Activated T-helper 17 cell treated with anti-CD3 and anti-CD28 coated beads, Interleukin-2, amount 50 U/mL, for 72 hours (primary cell): Measurements from ENCODE around the gene MEGF11. TPM values are rescaled to one million over a fixed set of nuclear protein-coding genes. Genes with fewer than 3 reads are reported as not detected.

Source experiments
- ATAC-seq: fragments of 150-1000 bp; cut with Tn5 transposase; replicated peaks from 2 replicates; pipeline ENCODE4 v1.10.0; 2021; ENCODE audit warnings: mild to moderate bottlenecking, moderate library complexity
- H3K27ac Mint-ChIP-seq: one replicate; pipeline ENCODE4 v1.8.0; 2022; ENCODE audit warnings: mixed read lengths
- H3K27me3 Mint-ChIP-seq: one replicate; pipeline ENCODE4 v1.8.0; 2022; ENCODE audit warnings: mixed read lengths
- H3K36me3 Mint-ChIP-seq: one replicate; pipeline ENCODE4 v1.8.0; 2022; ENCODE audit warnings: low read depth, mild to moderate bottlenecking, mixed read lengths
- H3K4me1 Mint-ChIP-seq: one replicate; pipeline ENCODE4 v1.8.0; 2022; ENCODE audit warnings: mixed read lengths
- H3K4me3 Mint-ChIP-seq: one replicate; pipeline ENCODE4 v1.8.0; 2022; ENCODE audit warnings: mild to moderate bottlenecking, mixed read lengths
- H3K9me3 Mint-ChIP-seq: one replicate; pipeline ENCODE4 v1.8.0; 2022; ENCODE audit warnings: mixed read lengths
- total RNA-seq, 2 donors: library from RNA; stranded (reverse); gene quantifications; one replicate each; pipeline ENCODE4 v1.2.3, GENCODE V29; 2022

MEGF11 gene
- not detected for total RNA-seq

DNA sequence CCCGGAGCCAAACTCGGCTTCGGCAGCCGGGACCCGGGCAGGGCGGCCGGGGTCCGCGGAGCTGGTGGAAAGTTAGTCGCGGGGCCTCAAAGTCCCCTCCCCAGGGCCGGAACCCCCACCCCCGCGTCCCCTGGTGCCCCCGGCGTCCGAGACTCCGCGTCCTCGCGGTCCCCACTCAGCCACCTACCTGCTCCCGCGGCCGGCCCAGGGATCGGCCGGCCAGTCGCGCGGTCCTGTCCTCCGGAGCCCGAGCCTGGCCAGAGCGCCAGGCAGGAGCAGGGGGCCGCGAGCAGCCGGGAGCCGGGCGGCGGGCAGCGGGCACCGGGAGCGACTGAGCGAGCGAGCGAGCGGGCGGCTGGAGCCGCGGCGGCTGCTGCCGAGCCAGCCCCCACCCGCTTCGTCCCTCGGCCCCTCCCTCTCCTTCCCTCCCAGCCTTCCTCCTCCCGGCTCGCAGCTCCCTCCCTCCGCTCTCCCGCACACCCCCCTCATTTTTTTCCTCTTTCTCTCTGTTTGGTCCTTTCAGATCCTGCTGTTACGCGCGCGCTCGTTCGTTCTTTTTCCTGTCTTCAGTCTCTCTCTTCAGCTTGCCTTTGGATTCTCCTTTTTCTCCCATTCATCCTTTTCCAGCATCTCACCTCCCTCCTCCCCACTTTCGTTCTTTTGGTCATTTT lies at the start of gene MEGF11:
Gene MEGF11 (minus strand): TSS at position 333 of the 671 bp plus-strand sequence. CDS start 125,347 bp downstream, outside the sequence.
- Mint-ChIP-seq H3K36me3 (no peaks in the 10 kb centered on the region), H3K4me3 (peak within 1 kb of the TSS; percentile 71), H3K27ac (no peak within 1 kb of the TSS), H3K27me3 (peaks cover 49% of the 10 kb centered on the region), H3K4me1 (peaks cover 6% of the 10 kb centered on the region), H3K9me3 (no peaks in the 10 kb centered on the region)
- peak; percentile 22 for ATAC-seq

DNA sequence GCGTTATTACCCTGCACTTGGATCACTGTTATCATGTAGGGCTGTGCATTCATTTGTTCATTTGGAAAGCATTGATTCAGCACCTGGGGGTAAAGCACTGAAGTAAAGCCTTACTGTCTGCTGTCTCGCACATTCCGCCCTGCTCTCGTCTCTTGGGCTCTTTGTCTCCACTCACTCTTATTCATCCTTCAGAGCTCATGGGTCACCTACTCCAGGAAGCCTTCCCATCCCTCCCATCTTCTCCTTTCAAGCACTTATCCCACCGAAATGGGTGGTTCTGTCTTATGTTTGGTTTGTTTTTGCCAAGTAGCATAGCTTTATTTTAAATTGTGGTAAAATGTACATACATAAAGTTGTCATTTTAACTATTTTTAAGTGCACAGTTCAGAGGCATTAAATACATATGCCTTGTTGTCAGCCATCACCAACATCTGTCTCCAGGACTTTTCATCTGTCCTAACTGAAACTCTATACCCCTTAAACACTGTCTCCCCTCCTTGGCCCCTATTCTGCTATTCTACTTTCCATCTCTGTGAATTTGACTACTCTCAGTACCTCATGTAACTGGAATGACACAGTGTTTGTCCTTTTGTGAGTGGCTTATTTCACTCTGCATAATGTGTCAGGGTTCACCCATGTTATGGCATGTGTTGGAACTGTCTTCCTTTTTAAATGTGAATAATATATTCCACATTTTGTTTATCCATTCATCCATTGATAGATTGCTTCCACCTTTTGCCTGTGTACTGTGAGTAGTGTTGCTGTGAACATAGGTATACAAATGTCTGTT lies 49.1 kb upstream of the MEGF11 start:
- Mint-ChIP-seq H3K27ac (peak overlapping the region; percentile 59), H3K4me3 (no peak overlapping the region), H3K36me3 (peaks cover 58% of the 10 kb centered on the region), H3K4me1 (peaks cover 9% of the 10 kb centered on the region), H3K9me3 (no peaks in the 10 kb centered on the region), H3K27me3 (no peaks in the 10 kb centered on the region)
- no peak for ATAC-seq

DNA sequence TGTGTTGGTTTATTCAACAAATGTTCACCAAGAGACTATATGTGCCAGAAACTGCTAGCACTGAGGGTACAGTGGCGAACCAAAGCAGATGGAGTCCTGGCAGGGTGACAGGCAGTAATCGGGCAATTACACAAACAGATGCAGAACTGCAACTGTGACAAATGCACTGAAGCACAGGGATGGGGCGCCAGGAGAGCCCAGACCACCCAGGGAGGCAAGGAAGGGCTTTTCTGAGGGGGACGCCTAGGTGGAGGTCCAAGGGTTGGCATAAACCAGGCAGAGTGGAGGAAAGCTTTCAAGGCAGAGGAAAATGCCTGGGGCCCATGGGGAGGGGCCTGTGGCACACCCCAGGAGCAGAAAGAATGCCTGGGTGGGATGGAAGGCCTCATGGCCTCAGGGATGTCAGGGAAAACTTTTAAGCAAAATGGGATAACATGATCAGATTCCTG lies 45.3 kb upstream of the MEGF11 start:
- Mint-ChIP-seq H3K27ac (peak overlapping the region; percentile 75), H3K9me3 (no peaks in the 10 kb centered on the region), H3K27me3 (no peaks in the 10 kb centered on the region), H3K36me3 (peaks cover 50% of the 10 kb centered on the region), H3K4me3 (no peak overlapping the region), H3K4me1 (peaks cover 16% of the 10 kb centered on the region)
- no peak for ATAC-seq

DNA sequence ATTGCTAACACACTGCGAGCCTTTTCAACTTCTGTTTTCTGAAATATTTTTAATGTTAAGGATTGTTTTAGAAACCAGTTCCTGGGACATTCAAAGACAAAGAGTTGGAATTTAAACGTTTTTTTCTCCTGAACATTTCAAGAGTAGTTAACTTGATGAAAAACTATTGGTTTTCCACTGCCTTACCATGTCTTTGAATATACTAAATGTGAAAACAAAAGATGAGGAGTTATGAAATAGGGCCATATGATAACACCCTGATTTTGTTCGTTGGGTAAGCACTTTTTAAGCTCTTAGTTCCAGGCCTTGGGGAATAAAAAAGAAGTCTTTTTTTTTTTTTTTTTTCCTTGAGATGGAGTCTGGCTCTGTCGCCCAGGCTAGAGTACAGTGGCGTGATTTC lies 42.6 kb upstream of the MEGF11 start:
- no peaks in the 10 kb centered on the region for H3K27me3 Mint-ChIP-seq

DNA sequence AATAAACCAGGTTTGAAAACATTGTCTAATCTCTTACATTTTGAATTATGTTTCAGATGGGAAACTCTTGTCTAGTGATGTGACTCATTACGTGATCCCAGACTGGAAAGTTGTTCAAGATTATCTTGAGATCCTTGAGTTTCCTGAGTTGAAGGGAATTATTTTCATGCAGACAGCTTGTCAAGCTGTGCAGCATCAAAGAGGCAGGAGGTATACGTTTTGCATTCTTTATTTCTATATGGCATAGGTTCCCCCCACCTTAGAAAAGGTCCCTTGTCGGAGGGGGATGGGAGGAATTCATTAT lies 41.3 kb upstream of the MEGF11 start:
- peaks cover 30% of the 10 kb centered on the region for H3K4me1 Mint-ChIP-seq
- peak overlapping the region; percentile 89 for H3K4me3 Mint-ChIP-seq
- H3K9me3 Mint-ChIP-seq, result no peaks in the 10 kb centered on the region
- ATAC-seq, result no peak
- H3K36me3 Mint-ChIP-seq, result peaks cover 26% of the 10 kb centered on the region
- H3K27me3 Mint-ChIP-seq, result no peaks in the 10 kb centered on the region
- peak overlapping the region; percentile 81 for H3K27ac Mint-ChIP-seq

More for the DNA sequence above, 42.6 kb upstream of the MEGF11 start:
- Mint-ChIP-seq H3K4me3 (no peak overlapping the region), H3K36me3 (peaks cover 38% of the 10 kb centered on the region), H3K27ac (no peak overlapping the region), H3K4me1 (peaks cover 24% of the 10 kb centered on the region), H3K9me3 (no peaks in the 10 kb centered on the region)
- no peak for ATAC-seq

DNA sequence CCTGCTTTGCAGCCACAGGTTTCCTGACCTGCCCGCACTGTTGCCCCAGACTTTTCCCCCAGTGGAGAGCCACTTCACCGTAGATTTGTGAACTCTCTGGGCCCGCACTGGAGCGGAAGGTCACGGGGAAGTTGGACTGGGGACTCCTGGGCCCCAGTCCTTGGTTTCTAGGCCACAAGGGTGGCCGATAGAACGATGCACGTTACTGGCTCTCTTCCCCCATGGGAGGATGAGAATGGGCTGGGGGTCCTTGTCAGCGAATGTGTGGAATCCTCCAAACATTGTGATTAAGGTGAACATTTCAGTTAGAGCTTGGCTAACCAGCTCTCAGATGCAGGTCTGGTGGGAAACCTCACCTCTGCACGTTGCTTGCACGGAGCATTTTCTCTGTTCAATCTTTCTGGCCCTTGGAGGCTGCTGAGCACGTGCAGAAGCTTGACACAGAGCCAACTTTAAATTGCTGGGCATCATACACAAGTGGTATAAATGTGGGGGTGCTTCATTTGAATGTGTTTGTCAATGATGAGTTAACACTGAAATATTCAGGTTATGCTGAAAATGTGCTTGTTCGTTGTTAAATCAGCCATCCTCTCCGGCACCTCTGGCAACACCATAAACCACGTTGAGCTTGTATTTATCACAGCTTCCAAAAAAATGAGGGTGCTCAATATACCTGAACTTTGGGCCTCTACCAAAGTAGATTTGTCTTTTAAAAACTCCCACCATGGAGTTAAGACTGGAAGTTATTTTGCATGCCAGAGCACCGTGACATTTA lies 40.8 kb upstream of the MEGF11 start:
- Mint-ChIP-seq H3K9me3 (no peaks in the 10 kb centered on the region), H3K4me1 (peaks cover 30% of the 10 kb centered on the region), H3K4me3 (peak overlapping the region; percentile 89), H3K27ac (peak overlapping the region; percentile 81), H3K36me3 (peaks cover 26% of the 10 kb centered on the region), H3K27me3 (no peaks in the 10 kb centered on the region)
- no peak for ATAC-seq

DNA sequence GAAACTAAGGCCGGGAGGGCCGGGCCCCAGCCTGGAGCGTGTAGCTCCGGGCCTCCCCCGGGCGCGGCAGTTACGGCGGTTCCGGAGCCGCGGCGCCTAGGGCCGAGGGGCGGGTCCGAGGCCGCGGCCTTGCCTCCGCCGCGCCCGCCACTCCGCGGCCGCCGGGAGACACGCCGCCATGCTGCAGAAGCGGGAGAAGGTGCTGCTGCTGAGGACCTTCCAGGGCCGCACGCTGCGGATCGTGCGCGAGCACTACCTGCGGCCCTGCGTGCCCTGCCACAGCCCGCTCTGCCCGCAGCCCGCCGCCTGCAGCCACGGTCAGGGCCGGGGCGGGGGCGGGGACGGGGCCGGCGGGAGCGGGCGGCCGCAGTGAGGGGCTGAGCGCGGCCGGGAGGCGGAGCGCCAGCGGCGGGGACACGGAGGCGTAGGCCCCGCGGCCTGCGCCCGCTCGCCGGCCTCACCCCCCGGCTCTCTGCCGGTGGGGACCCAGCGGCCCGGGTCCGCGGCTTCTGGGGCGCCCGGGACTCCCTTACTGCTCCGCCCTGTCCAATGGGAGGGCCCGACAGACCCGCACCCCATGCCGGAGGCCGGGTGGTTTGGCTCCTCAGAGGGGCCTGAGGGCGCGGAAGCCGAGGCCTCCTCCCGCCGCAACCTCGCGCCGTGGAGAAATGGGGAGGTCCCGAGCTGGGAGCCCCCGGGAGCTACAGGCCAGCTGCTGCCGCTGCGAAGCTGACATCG lies 40.0 kb upstream of the MEGF11 start, which contains the start of gene DIS3L:
Gene DIS3L (plus strand): TSS at position 150 of the 738 bp plus-strand sequence. CDS start 29 bp downstream, at position 179.
- no peaks in the 10 kb centered on the region for H3K9me3 Mint-ChIP-seq
- peaks cover 26% of the 10 kb centered on the region for H3K4me1 Mint-ChIP-seq
- ATAC-seq, result peak; percentile 82
- peaks cover 18% of the 10 kb centered on the region for H3K36me3 Mint-ChIP-seq
- peak within 1 kb of the TSS; percentile 92 for H3K4me3 Mint-ChIP-seq
- no peaks in the 10 kb centered on the region for H3K27me3 Mint-ChIP-seq
- peak within 1 kb of the TSS; percentile 97 for H3K27ac Mint-ChIP-seq

DNA sequence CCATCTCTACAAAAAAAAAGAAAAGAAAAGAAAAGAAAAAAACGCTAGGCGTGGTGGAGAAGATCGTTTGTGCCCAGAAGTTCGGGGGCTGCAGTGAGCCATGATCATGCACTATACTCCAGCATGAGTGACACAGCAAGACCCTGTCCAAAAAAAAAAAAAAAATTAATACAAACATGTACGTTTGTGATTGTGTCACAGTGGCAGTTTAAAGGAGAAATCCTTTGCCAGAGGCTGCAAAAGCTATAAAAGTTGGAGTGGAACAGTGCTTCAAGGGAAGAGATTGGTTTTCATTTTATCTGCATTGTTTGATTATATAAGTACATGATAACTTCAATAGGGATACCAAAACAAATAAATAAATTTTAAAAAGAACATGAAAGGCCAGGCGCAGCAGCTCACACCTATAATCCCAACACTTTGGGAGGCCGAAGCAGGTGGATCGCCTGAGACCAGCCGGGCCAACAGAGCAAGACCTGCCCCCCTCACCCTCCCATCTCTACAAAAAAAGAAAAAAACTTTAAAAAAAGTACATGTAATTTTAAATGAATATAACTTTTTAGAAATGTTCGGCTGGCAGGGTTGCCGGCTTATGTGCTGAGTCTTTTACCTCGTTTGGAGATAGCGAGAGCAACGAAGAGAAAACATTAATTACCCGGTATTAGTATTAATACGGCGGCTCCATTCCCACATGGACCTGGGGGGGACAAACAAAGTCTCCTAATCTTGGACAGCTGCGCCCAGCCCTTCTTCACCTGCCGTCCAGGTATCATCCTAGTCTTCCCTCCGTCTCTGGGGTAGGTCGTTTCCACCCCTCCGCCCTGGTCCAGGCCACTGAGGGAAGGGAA lies 39.2 kb upstream of the MEGF11 start:
- H3K27me3 Mint-ChIP-seq, result no peaks in the 10 kb centered on the region
- peaks cover 25% of the 10 kb centered on the region for H3K4me1 Mint-ChIP-seq
- no peak for ATAC-seq
- peaks cover 10% of the 10 kb centered on the region for H3K36me3 Mint-ChIP-seq
- H3K4me3 Mint-ChIP-seq, result peak overlapping the region; percentile 92
- peak overlapping the region; percentile 97 for H3K27ac Mint-ChIP-seq
- H3K9me3 Mint-ChIP-seq, result no peaks in the 10 kb centered on the region

DNA sequence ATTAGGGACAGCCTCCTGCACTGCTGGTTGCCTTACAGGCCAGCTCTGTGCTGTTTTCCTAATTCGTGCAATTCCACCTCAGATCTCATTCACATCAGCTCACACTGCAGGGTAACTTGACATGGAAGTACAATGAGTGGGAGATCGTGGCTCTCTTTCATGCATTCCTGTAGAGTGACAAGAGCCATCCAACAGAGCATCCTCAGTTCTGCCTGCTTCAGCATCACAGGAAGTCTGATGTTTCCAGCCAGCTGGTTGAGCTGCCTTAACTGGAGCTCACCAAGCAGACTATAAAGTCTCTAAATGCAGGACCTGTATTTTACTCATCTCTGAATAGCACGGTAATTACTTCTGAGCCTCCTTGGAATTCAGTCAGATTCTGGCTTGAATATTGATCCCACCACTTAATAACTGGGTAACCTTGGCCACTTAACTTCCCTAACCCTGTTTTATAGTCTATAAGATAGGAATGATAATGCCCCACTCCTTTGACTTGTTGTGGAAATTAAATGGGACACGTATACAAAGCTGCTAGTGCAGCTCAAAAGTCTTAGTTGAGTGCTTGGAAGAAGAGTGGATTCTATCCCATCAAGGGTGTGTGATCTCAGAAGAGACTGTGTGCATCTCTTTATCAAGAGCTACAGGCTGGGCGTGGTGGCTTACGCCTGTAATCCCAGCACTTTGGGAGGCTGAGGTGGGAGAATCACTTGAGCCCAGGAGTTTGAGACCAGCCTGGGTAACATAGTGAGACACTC lies 38.4 kb upstream of the MEGF11 start:
- Mint-ChIP-seq H3K9me3 (no peaks in the 10 kb centered on the region), H3K27ac (peak overlapping the region; percentile 97), H3K4me3 (peak overlapping the region; percentile 92), H3K36me3 (peaks cover 7% of the 10 kb centered on the region), H3K27me3 (no peaks in the 10 kb centered on the region), H3K4me1 (peaks cover 25% of the 10 kb centered on the region)
- no peak for ATAC-seq

DNA sequence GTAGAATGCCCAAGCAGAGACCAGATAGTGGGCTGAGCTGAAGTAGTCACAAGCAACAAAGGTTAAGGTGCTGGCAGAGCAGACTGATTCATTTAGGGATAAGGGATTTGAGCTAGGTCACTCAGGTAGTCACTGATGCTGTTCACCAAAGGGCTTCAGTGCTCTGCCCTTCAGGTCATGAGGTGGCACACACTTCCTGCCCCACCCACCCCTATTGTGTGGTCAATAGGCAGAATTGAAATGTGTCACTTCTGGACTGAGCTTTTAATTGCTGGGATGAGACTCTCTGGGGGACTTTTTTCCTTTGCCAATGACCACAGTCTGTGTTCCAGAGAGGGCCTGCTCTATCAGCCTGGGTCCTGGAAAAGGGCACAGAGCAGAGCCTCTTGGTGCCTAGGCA lies 37.0 kb upstream of the MEGF11 start:
- H3K27ac Mint-ChIP-seq, result no peak overlapping the region

DNA sequence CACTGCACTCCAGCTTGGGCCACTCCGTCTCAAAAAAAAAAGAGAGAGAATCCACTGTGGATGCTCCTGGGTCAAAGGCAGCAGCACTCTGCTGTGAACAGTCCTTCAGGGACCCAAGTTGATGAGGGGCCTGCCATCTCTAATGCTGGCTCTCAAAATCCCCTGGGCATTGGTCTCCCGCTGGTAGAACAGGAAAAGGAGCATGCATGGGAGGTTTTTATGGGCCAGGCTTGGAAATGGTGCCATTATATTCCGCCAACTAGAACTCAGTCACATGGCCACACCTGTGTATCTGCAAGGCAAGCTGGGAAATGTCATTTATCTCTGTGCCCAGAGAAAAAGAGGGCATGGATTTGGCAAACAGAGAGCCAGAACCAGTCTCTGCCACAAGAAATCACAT lies 36.5 kb upstream of the MEGF11 start:
- Mint-ChIP-seq H3K27me3 (no peaks in the 10 kb centered on the region), H3K27ac (no peak overlapping the region), H3K36me3 (peaks cover 6% of the 10 kb centered on the region), H3K4me1 (peaks cover 25% of the 10 kb centered on the region), H3K9me3 (no peaks in the 10 kb centered on the region), H3K4me3 (no peak overlapping the region)
- no peak for ATAC-seq

More for the DNA sequence above, 37.0 kb upstream of the MEGF11 start:
- no peak overlapping the region for H3K4me3 Mint-ChIP-seq
- ATAC-seq, result peak; percentile 50
- peaks cover 25% of the 10 kb centered on the region for H3K4me1 Mint-ChIP-seq
- H3K36me3 Mint-ChIP-seq, result peaks cover 7% of the 10 kb centered on the region
- no peaks in the 10 kb centered on the region for H3K27me3 Mint-ChIP-seq
- H3K9me3 Mint-ChIP-seq, result no peaks in the 10 kb centered on the region

DNA sequence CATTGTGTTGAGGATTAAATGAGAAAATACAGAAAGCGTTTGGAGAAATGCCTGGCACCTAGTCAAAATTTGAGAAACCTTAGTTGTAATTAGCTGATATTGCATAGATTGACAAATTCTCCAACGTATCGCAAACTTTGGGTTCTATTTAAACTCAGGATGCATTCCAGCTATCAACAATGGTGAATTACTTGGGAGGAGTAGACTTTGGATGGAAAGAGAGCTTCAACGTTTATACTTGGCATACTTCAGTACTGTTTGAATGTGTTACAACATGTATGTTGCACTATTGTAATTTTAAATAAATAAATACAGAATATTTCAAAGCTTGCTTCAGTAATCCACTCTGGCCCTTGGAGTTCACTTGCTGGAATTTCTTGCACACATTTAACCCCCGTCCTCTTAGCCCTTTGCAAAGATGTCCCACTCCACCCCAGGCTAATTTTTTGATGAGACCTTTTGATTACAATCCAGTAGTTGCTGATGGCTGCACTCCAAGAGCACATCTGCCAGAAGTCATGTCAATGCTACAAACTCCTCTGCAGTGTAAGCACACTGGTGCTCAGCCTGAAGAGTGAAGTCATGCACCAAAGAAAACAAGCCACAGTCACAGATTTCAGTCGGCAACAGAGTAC lies 35.1 kb upstream of the MEGF11 start:
- H3K4me3 Mint-ChIP-seq, result no peak overlapping the region
- no peaks in the 10 kb centered on the region for H3K27me3 Mint-ChIP-seq
- H3K4me1 Mint-ChIP-seq, result peaks cover 18% of the 10 kb centered on the region
- H3K9me3 Mint-ChIP-seq, result no peaks in the 10 kb centered on the region
- no peak for ATAC-seq
- no peak overlapping the region for H3K27ac Mint-ChIP-seq
- H3K36me3 Mint-ChIP-seq, result no peaks in the 10 kb centered on the region
